Hindlimb muscle (tissue), 1 donor: Measurements from ENCODE around the gene KDF1. TPM values are rescaled to one million over a fixed set of nuclear protein-coding genes. Genes with fewer than 3 reads are reported as not detected.

Experiments used
- DNase-seq: peaks from one replicate; pipeline ENCODE4 v3.0.0-alpha.2; 2013
- polyA plus RNA-seq: library from polyadenylated mRNA; unstranded; fragments of 120-200 nt; gene quantifications from one replicate; pipeline ENCODE4 v1.2.1, GENCODE V29; 2013; ENCODE audit not compliant: insufficient read length

KDF1 gene, protein sequence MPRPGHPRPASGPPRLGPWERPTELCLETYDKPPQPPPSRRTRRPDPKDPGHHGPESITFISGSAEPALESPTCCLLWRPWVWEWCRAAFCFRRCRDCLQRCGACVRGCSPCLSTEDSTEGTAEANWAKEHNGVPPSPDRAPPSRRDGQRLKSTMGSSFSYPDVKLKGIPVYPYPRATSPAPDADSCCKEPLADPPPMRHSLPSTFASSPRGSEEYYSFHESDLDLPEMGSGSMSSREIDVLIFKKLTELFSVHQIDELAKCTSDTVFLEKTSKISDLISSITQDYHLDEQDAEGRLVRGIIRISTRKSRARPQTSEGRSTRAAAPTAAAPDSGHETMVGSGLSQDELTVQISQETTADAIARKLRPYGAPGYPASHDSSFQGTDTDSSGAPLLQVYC
- not detected for polyA plus RNA-seq

DNA sequence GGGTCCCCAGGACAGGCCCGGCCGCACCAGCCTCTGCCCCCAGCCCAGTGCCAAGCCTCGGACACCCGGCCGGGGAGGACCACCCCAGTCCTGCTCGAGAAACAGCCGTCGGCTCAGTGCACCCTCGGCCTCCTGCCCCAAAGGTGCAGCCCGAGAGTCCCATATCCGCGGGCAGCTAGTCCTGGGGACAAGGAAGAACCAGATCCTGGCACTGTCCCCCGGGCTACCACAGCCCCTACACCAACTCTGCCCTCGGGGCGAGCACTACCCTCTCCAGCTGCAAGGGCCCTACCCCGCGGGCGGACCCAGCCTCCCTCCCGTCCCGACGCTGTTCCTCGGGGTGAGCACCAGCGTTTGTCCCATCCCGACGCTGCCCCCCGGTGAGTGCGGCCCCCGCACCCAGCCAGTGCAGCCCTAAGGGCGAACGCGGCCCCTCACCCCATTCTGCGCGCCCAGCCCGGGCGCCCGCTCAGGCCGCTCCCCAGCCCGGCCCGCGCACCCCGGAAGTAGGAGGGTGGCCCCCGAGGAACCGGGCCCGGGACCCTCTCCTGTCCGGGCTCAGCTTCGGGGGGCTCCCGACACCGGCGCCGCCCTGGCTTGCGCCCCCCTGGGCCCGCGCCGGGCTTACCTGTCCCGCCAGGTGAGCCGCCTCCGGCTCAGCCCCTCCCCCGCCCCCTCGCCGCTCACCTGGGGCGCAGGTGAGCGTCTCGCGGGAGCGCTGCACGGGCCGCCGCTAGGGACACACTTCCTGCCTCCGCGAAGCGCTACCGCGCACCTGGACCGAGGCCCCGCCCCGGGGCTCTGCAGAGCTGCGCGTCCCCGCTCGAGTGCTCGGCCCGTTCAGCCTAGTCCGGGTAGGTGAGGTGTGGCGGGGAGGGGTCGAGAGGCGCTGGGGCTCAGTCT is at the start of gene KDF1:
TSS of gene KDF1 (minus strand) at position 747 of the 903 bp plus-strand sequence. CDS start 8,088 bp downstream, outside the sequence.
- no peak for DNase-seq

DNA sequence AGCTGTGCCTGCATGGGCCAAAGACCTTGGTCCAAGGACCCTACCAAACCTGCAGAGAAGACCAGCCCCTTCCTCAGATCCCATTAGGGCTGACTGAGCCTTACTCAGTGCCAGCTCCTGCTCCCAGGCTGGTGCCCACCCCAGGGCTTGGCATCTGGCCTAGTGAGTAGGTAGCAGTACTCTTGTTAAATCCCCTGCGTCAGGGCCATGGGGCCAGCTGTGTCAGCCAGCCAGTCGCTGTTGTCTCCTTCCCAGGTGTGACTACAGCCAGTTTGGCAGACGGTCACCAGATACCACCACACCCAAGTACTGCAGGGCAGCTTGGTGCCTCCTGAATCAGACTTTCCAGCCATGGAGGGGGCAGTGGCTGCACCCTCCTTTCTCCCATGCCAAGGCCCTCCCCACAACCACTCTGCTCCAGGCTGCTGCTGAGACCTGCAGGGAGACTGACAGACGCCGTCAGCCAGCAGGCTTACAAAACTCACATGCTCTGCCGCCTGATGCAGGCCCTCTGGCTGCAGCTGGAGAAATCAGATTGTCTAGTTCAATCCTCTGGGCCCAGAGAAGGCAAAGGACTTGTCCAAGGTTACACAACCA is 49.4 kb upstream of the KDF1 start:
- no peak for DNase-seq

DNA sequence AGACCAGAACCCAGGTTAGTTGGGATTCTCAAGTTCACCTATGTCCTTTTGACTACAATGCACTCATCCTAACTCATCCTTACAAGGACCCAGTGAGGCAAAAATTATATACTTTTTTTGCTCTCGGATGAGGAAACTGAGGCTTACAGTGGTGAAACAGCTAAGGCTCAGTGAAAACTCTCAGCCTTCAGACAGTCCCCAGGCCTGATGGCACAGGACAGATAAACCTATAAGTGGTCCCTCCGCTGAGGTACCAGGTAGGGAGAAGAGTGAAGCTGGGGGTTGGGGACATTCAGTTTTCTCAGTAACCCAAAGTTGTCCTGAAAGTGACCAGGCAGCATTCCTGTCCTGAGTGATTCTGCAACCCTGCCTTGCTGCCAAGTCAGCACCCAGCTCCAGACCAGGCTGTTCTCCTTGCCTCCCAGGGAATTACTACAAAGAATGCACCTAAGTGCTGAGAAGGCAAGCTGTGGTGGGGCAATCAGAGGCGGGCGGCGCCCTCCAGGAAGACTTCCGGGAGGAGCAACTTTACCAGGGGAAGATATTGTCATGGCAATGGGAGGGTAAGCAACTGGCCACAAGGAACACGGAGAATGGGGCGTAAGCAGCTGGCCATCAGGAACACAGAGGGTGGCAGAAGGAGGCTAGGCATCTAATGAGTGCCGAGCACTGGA is 47.8 kb upstream of the KDF1 start:
- DNase-seq = no peak

DNA sequence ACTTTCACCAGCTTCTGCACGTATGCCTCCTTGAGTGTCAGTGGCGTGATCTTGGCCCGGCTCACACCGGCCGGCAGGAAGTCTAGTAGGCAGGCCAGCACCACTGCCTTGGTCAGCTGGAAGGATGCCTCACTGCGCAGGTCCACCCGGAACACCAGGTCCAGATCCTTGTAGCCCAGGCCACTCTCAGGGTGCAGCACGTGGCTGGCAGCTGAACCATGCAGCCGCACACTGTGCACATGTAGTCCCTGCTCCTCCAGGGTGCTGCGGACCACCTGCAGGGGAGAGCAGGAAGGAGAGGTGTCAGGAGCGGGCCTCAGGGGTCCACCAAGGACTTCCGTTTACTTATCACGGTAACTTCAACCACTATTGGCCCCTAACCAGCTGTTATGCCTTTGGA is 46.4 kb upstream of the KDF1 start:
- no peak for DNase-seq

DNA sequence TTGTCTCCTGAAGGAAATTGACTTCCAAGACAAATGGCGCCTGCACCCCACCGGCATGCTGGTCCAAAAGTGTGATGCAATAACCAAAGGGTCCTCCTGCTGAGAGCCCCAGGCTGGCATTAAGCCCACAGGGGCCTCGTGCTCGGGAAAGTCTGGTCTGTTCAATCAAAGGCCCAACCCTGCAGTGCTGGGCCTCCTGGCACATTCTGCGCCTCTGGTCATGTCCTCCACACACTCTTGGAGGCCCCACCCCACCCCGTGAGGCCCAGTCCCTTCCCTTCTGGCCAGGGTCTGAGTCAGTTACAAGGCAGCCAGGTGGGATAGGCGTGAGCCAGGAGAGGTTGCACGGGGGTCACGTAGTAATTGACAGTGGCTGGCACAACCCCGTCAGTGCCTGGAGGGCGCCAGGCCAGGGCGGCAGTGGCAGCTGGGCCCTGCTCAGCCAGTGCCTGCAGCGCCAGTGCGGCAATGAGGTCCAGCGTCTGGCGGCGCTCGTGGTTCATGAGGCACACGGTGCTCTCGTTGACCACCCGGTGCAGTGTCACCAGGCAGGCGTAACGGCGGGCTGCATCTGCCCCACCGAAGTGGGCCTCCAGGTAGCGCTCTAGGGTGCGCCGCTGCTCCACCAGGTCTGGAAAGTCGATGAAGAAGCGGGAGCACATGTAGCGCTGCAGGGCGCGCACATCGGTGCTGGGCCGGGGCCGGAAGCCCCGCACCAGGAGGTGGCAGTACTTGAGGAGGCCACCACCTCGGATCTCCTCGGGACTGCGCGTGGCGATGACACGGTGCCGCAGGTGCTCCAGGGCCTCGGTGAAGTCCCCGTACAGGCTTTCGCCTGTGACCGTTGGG is 45.6 kb upstream of the KDF1 start:
- no peak for DNase-seq

DNA sequence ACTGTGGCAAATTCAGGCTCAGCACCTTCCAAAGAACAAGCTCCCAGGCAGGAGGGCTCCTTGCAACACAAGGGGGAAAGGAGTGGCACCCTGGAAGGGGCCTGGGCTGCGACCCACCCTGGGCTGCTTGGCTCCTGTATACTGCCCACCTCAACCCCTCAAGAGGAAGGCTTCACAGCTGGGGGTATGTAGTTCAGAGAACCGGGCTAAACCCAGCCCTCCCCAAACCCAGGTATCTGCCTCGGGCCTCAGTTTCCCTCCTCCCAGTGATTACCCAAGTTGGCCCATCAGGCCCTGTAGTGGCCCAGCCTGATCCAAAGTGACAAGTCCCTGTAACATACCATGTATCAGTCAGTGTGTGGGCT is 44.9 kb upstream of the KDF1 start:
- DNase-seq = no peak

DNA sequence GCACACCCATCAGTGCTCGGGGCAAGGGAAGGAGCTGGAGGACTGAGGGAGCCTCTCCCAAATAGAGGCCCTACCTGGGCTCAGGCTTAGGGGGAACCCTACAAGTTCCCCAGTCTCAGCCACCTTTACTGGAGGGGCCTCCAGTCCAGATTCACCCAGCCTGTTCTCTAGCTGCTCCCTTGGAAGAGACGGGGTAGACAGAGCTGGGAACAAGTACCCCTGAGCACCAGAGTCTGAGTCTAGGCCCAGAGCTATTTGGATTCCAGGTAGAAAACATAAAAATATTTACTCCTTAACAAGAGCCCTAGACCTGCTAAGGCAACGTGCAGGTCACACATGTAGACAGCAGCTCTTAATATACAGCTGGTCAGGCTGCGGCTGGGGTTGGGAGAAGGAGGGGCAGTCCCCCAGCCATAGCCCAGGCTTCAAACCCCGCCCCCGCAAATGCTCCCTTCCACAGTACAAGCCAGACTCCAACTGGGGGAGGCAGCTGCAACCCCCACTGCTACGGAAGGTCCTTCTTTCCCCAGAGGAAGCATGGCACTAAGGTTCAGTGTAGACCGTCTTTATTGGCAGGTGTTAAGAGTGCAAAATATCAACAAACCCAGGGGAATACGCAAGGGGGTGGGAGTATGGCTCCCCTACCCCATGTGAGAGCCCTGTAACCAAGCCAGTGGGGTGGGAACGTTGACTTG is 44.4 kb upstream of the KDF1 start:
- no peak for DNase-seq

DNA sequence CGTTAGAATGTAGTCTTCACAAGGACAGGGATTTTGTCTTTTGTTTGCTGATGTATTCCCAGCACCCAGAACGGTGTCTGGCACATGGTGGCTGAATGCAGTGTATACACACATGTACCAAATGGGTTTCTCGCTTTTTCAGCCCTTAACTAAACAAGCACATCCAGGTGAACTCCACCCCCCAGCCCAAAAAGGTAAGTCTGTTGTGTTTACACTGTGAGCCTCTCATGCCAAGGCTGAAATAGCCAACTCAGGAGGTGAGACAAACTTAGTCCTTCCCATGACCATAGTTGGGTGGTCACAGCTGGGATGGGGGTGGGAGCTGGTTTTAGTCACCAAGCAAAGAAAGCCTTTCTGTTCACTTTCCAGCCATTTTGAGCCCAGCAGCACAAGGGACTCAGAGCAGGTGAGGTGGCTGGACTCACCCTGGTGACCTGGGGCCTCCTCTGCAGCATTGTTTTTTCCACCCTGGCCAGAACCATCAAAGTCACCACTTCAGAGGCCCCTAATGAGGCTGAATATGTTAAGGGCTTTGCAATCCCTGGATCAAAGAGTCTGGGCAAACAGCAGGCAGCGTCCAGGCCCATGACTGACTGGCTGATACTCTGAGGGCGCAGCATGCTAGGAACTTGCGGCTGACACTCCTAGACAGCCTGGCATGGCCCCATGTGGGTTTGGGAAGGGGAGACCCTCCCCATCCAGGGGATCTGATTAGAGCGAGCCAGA is 43.6 kb upstream of the KDF1 start:
- DNase-seq = no peak

DNA sequence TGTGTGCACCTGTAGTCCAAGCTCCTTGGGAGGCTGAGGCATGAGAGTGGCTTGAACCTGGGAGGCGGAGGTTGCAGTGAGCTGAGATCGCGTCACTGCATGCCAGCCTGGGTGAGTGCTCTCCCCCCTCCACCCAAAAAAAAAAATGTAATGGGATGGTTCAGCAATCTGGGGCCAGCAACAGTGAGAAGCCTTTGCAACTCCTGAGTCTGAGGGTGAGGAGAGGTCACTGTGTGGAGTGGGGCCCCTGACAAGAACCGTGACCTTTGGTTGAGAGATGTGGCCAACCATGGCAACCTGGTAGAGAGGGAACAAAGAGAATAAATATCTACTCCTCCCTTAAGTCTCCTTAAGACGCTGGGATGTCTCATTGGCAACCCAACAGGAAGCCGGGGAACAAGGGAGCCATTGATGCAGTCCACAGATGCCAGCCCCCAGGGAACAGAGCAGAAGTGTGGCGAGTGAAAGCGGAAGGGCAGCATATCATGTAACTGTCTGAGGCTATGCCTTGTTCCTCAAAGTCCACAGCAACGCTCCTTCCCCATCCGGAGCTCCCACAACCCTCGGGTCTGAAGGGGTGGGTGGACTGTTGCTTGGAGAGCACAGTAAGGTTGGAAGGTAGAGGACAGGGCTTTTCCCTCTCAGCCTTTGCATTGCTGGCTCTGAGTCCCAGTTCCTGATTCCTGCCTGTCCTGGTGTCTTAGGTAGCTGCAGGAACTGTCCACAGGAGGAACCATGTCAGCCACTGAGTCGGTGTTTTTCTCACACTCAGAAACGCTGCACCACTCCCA is 41.5 kb upstream of the KDF1 start:
- peak; percentile 27 for DNase-seq

DNA sequence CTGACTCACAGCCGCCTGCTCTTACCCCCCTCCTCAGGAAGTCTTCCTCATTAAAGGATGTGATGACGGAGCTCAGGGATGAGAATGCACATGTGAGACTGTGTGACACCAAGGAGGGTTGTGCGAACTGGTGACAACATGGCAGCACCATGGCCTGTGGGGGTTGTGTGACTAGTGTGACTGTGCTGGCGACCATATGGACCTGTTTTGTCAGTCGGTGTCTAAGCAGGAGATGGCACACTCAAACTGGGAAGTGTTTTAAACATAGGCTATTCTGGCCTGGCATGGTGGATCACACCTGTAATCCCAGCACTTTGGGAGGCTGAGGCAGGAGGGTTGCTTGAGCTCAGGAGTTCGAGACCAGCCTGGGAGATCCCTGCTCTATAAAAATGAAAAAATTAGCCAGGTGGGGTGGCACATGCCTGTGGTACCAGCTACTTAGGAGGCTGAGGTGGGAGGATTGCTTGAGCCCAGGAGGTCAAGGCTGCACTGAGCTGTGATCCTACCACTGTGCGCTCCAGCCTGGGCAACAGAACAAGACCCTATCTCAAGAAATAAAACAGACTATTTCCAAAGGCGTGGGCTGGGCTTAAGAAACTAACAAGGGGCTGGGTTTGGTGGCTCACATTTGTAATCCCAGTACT is 40.7 kb upstream of the KDF1 start:
- DNase-seq = no peak

DNA sequence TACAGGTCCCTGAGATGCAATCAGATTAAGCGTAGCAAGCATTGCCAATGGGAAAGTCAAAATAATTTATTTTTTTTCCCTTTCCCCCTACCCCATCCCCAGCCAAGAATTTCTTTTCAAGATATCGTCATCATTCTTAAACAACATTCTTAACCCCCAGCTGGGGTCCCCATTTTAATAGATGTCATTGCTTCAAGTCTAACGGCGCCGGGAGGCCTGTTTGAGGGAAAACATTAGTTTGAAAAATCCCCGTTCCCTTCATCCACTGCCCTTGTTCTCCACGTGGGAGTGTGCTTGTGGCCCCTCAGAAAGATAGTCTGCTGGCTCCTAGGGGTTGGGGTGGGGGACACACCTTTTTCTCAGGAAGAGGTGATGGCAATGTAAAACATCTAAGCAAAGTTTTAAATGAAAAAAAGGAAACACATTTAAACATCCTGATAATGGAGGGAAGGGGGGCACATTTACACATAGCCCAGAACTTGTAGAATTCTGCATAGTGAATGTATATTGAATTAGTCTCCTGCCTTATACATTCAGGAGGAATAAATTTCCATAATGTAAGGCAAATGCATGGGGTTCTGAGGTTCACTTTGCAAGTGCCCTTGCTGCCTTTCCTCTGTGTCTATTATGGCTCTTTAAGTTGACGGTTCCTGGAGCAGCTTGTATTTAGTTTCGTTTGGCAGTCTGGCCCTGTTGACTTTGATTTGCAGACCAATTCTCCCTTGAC is 40.0 kb upstream of the KDF1 start:
- no peak for DNase-seq

DNA sequence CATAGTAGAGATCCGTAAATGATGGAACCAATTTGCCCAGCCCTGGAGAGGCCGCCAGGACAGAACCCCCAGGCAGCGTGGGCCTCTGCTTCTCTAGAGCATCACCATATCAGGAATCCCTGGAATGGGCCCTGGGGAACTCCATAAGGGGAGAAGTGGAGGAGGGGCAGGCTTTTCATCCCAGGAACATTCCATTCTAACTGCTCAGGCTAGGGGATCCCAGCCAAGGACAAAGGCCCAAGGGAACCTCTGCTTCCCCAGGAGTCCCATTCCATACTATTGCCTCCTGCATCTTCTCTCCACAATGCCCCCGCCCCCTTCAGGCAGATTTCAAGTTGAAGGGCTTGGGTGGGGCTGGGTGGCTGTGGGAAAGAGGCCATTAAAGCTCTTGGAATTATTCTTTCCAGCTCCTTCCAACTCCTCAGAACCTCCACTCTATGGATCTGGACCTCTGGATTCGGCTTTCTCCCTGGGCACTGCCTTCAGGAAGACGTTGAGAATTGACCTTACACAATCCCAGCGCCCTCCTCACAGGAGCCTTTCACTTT is 39.2 kb upstream of the KDF1 start:
- DNase-seq = no peak

DNA sequence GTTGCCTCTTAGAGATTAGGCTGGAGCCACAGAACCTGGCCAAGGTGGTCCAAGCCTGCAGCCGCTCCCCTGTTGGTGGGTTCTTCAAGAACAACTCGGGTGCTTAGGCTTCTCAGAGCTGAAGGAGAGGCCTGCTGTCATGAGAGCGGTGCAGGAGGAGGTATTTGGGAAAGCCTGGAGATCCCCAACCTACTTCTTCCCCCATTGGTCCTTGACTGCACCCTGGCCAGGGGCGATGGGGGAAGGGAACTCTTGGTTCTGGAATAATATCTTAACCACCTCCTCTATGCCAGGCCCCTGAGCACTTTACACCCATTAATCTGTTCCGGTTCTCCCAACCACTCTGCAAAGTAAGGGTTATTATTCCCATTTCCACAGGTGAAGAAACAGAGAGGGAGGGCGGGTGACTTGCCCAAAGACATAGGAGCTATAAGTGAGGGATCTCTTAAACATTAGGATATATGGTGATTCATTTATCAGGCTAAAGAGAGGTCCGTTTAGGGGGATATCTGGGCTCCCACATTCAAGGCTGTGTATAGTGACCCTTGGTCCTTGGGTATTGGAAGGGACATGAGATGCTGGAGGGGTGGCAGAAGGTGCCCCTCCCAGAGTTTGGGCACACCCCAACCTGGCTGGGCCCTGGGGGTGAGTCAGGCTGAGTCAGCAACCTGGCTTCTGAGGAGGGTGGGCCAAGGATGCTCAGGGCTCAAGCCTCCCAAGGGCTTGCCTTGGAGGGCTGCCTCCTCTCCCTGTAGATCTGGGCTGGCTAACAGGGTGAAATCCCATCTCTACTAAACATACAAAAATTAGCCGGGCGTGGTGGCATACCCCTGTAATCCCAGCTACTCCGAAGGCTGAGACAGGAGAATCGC is 38.4 kb upstream of the KDF1 start:
- DNase-seq = no peak

DNA sequence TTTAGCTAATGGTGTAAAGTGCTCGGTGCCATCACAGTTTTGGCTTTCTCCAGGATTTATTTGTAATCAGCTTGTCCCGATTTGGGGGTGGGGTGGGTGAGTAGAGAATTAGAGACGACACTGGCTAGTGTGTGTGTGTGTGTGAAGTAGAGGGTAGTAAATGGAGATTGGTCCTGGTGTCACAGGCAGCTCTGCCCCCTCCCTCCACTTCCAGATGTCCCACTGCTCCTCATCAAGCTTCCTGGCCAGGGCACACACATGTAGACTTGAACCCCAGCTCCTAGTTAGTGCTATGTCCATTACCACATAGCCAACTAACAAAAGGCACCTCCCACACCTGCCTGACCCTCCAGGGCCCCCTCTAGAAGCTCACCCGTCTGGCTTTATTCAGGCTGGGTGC is 36.4 kb upstream of the KDF1 start:
- DNase-seq = no peak

DNA sequence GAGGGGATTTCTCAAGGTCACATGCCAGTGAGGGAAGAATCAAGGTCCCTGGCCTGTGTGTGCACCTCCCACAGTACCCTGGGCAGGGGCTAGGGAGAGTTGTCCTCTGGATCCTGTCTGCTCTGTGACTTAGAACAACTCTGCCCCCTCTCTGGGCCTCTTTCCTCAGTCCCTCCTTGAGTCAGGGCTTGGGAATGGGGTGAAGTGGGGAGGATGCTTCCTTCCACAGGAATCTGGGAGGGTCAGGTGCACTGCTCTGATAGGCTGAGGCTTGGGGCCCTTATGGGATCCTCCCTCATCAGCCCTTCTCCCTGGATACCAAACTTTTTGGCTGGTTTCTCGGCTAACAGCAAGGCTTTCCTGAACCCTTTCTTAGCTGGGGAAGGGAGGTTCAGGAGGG is 35.8 kb upstream of the KDF1 start:
- DNase-seq = no peak

DNA sequence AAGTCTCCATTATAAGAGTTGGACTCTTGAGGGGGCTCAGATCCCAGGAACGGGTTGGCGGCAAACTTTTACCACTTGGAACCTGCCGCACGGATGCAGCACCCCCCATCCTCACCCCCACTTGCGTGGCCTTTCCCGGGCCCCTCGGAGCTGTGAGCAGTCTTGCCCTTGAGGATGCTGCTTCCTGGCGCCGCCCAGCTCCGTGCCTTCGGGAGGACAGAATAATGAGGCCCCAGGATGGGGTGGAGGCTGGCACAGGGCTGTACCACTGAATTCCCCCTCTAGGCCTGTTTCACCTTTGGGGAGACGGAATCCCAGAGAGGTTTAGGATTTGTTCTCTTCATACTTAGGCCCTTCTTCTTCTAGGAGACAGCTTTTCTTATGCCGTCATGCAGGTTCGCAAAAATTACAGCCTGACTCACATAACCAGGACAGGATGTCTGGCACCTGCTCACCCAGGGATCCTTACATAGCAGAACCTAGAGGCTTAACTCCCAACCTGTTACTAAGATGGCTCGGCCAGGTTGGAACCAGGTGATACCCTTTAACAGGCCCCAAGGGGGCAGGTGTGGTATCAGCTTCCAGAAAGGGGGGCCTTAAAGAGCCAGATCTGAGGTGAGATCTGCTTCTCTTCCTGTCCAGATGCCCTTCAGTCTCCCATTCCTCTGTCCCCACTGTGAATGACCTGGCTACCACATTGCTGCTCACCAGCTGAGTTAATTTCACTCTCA is 34.7 kb upstream of the KDF1 start:
- DNase-seq = no peak
